Endothelial cell of umbilical vein (primary cell): ENCODE measurements around the gene PRKCQ. TPM values are rescaled to one million over a fixed set of nuclear protein-coding genes. Genes with fewer than 3 reads are reported as not detected.

ENCODE experiments used
- BruUV-seq: library from RNA; stranded (reverse); fragments of 400-500 nt; replicated peaks from 2 replicates; lab custom pipeline; 2021; lab: Mats Ljungman, UMichigan
- CTCF ChIA-PET: fragments of 300-600, 350-600 bp; sonication (Branson Sonifier 250); formaldehyde crosslinking; loops from one replicate; lab custom pipeline; 2021; ENCODE audit warnings: antibody characterized with exemption, inconsistent platforms; lab: Charles Lee
- POLR2A ChIA-PET: fragments of 300-600, 350-600 bp; sonication (Branson Sonifier 250); formaldehyde crosslinking; loops from one replicate; lab custom pipeline; 2021; ENCODE audit warnings: antibody characterized with exemption, inconsistent platforms; lab: Charles Lee
- DNase-seq: peaks from one replicate; pipeline ENCODE4 v3.0.0-alpha.2; 2011; ENCODE audit warnings: low read depth, low spot score
- FAIRE-seq: peaks from 2 replicates; lab custom pipeline; 2011; peaks lifted over from hg19 to GRCh38; lab: Jason Lieb, UNC
- H2AFZ ChIP-seq: 2 replicates; pipeline ENCODE4 v1.6.0; 2012; ENCODE audit warnings: low read depth, low read length, control low read depth, inconsistent platforms
- H3K27ac ChIP-seq: 2 replicates; pipeline ENCODE4 v1.5.1; 2011; ENCODE audit warnings: low read depth, mild to moderate bottlenecking, control low read depth, low read length, moderate library complexity; ENCODE audit not compliant: insufficient read depth
- H3K27me3 ChIP-seq, 2 experiments: 2 replicates each; pipeline versions ENCODE4 v1.6.0 to v1.6.1; 2011; ENCODE audit warnings: low read length in 2 of 2, mixed read lengths in 1 of 2; ENCODE audit not compliant: control insufficient read depth in 2 of 2, insufficient read depth in 2 of 2
- H3K36me3 ChIP-seq, 2 experiments: 2 replicates in 1 of 2; 3 replicates in 1 of 2; pipeline ENCODE4 v1.5.1; 2011; ENCODE audit warnings: low read length in 2 of 2, mild to moderate bottlenecking in 1 of 2, moderate library complexity in 1 of 2; ENCODE audit not compliant: control insufficient read depth in 2 of 2, insufficient read depth in 2 of 2; ENCODE audit errors: extremely low read depth in 1 of 2
- H3K4me1 ChIP-seq: 3 replicates; pipeline ENCODE4 v1.5.1; 2011; ENCODE audit warnings: mild to moderate bottlenecking, low read length; ENCODE audit not compliant: control insufficient read depth, insufficient read depth; ENCODE audit errors: extremely low read depth
- H3K4me2 ChIP-seq: 2 replicates; pipeline ENCODE4 v1.6.1; 2011; ENCODE audit warnings: low read length, control low read depth, mixed read lengths; ENCODE audit not compliant: insufficient read depth
- H3K4me3 ChIP-seq, 3 experiments: fragments of 200-600 bp in 1 of 3; sonication (generic), shearing (Covaris generic) in 1 of 3; replicated peaks in 1 of 3; 2 replicates each; pipeline ENCODE4 v1.5.1; 2011 to 2016; ENCODE audit warnings: control low read depth in 3 of 3, low read length in 3 of 3, mild to moderate bottlenecking in 2 of 3, inconsistent platforms in 1 of 3, low read depth in 1 of 3, moderate library complexity in 1 of 3; ENCODE audit not compliant: insufficient read depth in 1 of 3
- H3K79me2 ChIP-seq: 2 replicates; pipeline ENCODE4 v1.6.0; 2012; ENCODE audit warnings: low read length, inconsistent platforms; ENCODE audit not compliant: control insufficient read depth, insufficient read depth
- H3K9ac ChIP-seq: replicated peaks from 2 replicates; pipeline ENCODE3; 2011; ENCODE audit warnings: low read length, control low read depth; ENCODE audit not compliant: insufficient read depth; ENCODE audit errors: extremely low read depth
- H3K9me1 ChIP-seq: replicated peaks from 3 replicates; pipeline ENCODE4 v1.6.0; 2011; ENCODE audit warnings: mild to moderate bottlenecking, low read length; ENCODE audit not compliant: control insufficient read depth, insufficient read depth; ENCODE audit errors: extremely low read depth
- H3K9me3 ChIP-seq: replicated peaks from 2 replicates; pipeline ENCODE4 v1.5.1; 2012; ENCODE audit warnings: low read length, inconsistent platforms; ENCODE audit not compliant: control insufficient read depth, insufficient read depth
- H4K20me1 ChIP-seq: replicated peaks from 2 replicates; pipeline ENCODE3; 2011; ENCODE audit warnings: mild to moderate bottlenecking, low read length; ENCODE audit not compliant: control insufficient read depth, insufficient read depth; ENCODE audit errors: extremely low read depth
- CTCF ChIP-seq, 2 donors: IDR thresholded peaks; 1 replicate in 1 of 2; 2 replicates in 1 of 2; pipeline ENCODE4 v1.5.1; 2011; ENCODE audit warnings: low read length in 2 of 2, mild to moderate bottlenecking in 2 of 2, moderate library complexity in 2 of 2, control low read depth in 1 of 2, inconsistent platforms in 1 of 2, low read depth in 1 of 2; ENCODE audit not compliant: insufficient read depth in 1 of 2; ENCODE audit errors: extremely low read depth in 1 of 2
- EZH2 ChIP-seq: IDR thresholded peaks from 2 replicates; pipeline ENCODE4 v1.6.1; 2012; ENCODE audit warnings: borderline replicate concordance, low read depth, mild to moderate bottlenecking, moderate library complexity, low read length, inconsistent platforms; ENCODE audit not compliant: severe bottlenecking
- FOS ChIP-seq: IDR thresholded peaks from 2 replicates; pipeline ENCODE4 v1.6.1; 2011; ENCODE audit warnings: mild to moderate bottlenecking, low read length, moderate library complexity, borderline replicate concordance; ENCODE audit not compliant: insufficient read depth
- GATA2 ChIP-seq: IDR thresholded peaks from 2 replicates; pipeline ENCODE4 v1.7.0; 2011; ENCODE audit warnings: low read depth, mild to moderate bottlenecking, moderate library complexity, mixed read lengths, low read length; ENCODE audit not compliant: insufficient read length, insufficient read depth
- JUN ChIP-seq: IDR thresholded peaks from 2 replicates; pipeline ENCODE4 v1.6.1; 2011; ENCODE audit warnings: borderline replicate concordance, low read depth; ENCODE audit not compliant: insufficient read length, insufficient read depth
- MAX ChIP-seq: IDR thresholded peaks from 2 replicates; pipeline ENCODE4 v1.6.1; 2011; ENCODE audit not compliant: insufficient read depth, insufficient read length
- MYC ChIP-seq: IDR thresholded peaks from one replicate; pipeline ENCODE4 v1.6.1; 2011; ENCODE audit warnings: mild to moderate bottlenecking, low read depth, low read length
- POLR2A ChIP-seq: IDR thresholded peaks from 2 replicates; pipeline ENCODE4 v1.6.1; 2012; ENCODE audit warnings: low read depth, mild to moderate bottlenecking, control low read depth, low read length
- POLR2AphosphoS5 ChIP-seq: IDR thresholded peaks from 2 replicates; pipeline ENCODE4 v1.6.1; 2012; ENCODE audit warnings: low read depth, mild to moderate bottlenecking, control low read depth, low read length, moderate library complexity; ENCODE audit not compliant: insufficient read depth
- dilution Hi-C: fragments of 300-500 bp; cut with MboI; formaldehyde crosslinking; loops from one replicate; pipeline ENCODE4 v1.15.0; 2019; ENCODE audit warnings: low sequenced_read_pairs; ENCODE audit not compliant: extremely low pct_ligation_motif_present
- intact Hi-C: fragments of 100-400 bp; cut with micrococcal nuclease; formaldehyde crosslinking; loops from one replicate; pipeline ENCODE4 v1.10.0; 2022
- polyA plus RNA-seq, 4 experiments: library from polyadenylated mRNA; depleted of rRNA in 3 of 4; stranded (reverse) in 3 of 4; unstranded in 1 of 4; fragments of >200 nt; gene quantifications; 2 replicates each; pipeline versions ENCODE4 v1.2.1 to v1.2.3, GENCODE V29; 2011 to 2012; ENCODE audit warnings: missing spikeins in 1 of 4
- total RNA-seq: library from RNA; stranded (reverse); gene quantifications from 2 replicates; pipeline ENCODE4 v1.2.3, GENCODE V29; 2021

The PRKCQ gene
- total and polyA plus RNA-seq, 2 donors (not counting 3 experiments of a cell fraction or from before 2014, with no cell fraction given) = 0.32 to 0.55 TPM

GRCh38 chr10:6562221-6562620 lies 17.9 kb downstream of the PRKCQ start:
- Histone ChIP-seq H4K20me1 (no peaks in the 10 kb centered on the region), H3K9ac (no peak overlapping the region), H3K27ac (no peak overlapping the region), H3K4me2 (no peak overlapping the region), H2AFZ (no peak overlapping the region), H3K36me3 (no peaks in the 10 kb centered on the region), H3K79me2 (no peaks in the 10 kb centered on the region), H3K9me3 (no peaks in the 10 kb centered on the region), H3K27me3 (no peaks in the 10 kb centered on the region), H3K4me3 (no peak overlapping the region), H3K9me1 (no peaks in the 10 kb centered on the region), H3K4me1 (no peaks in the 10 kb centered on the region)
- dilution Hi-C loops = no loop called here
- BruUV-seq = no TSS peak
- TF ChIP-seq GATA2 = no peak
- no peak for TF ChIP-seq POLR2A
- no peak for TF ChIP-seq MYC
- TF ChIP-seq JUN = no peak
- TF ChIP-seq POLR2AphosphoS5 = no peak
- no peak for TF ChIP-seq MAX
- TF ChIP-seq FOS = no peak
- no peak for TF ChIP-seq EZH2
- no peak for TF ChIP-seq CTCF (IDR thresholded peaks at IDR 0.05; ENCODE audit: extremely low read depth in 1 of 2, insufficient read depth in 1 of 2, low read depth in 1 of 2, low read length in 2 of 2)
- intact Hi-C loops = no loop called here
- POLR2A ChIA-PET = no interaction called here
- CTCF ChIA-PET = no interaction called here
- FAIRE-seq (no peak), DNase-seq (no peak)
